Keratinocyte (primary cell): ENCODE results near the gene ADSL.

Source experiments
- CTCF ChIP-seq, 3 experiments: IDR thresholded peaks in 1 of 3; conservative IDR thresholded peaks in 1 of 3; optimal IDR thresholded peaks in 1 of 3; 2 replicates in 2 of 3; 3 replicates in 1 of 3; pipeline versions ENCODE3 to v1.5.1; 2011; ENCODE audit warnings: low read length in 3 of 3, mild to moderate bottlenecking in 3 of 3, moderate library complexity in 2 of 3, control low read depth in 1 of 3, inconsistent platforms in 1 of 3; ENCODE audit not compliant: insufficient read depth in 2 of 3; ENCODE audit errors: extremely low read depth in 1 of 3
- EZH2 ChIP-seq: IDR thresholded peaks from one replicate; pipeline ENCODE4 v1.6.1; 2012; ENCODE audit warnings: inconsistent platforms, mild to moderate bottlenecking, low read length, moderate library complexity

GRCh38 chr22:40368836-40369235, 22.5 kb downstream of the ADSL start:
- TF ChIP-seq CTCF (optimal IDR thresholded peaks at IDR 0.05 in 1 of 3, IDR thresholded peaks at IDR 0.05 in 1 of 3, conservative IDR thresholded peaks at IDR 0.05 in 1 of 3; ENCODE audit: extremely low read depth in 1 of 3, insufficient read depth in 2 of 3, low read length in 3 of 3) (no peak), EZH2 (no peak)
